ENCODE results near the gene AOPEP.

DNA sequence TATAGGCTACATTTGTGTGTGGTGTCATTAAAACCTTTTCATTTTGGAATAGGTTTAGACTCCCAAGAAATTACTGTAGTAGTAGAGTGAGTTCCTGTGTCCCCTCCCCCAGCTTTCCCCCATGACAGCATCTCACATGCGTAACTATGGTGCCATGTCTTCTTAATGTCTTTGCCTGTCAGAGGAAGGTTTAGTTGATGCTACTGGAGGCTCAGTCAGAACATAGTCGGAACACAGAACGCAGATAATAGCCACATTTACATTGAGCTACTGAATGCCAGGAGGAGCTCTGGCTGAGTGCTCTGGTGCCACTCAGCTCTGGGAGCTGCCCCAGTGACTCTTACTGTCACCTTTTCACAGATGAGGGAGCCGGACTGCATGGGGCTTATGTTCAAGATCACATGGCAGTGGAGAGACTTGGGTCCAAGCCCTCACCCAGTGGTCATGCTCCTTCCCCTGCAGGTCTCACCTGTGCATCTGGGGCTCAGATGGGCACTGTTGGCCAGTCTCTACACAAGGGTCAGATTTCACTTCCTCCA, 223.6 kb downstream of the AOPEP start:
- TF ChIP-seq, protein P1, sequence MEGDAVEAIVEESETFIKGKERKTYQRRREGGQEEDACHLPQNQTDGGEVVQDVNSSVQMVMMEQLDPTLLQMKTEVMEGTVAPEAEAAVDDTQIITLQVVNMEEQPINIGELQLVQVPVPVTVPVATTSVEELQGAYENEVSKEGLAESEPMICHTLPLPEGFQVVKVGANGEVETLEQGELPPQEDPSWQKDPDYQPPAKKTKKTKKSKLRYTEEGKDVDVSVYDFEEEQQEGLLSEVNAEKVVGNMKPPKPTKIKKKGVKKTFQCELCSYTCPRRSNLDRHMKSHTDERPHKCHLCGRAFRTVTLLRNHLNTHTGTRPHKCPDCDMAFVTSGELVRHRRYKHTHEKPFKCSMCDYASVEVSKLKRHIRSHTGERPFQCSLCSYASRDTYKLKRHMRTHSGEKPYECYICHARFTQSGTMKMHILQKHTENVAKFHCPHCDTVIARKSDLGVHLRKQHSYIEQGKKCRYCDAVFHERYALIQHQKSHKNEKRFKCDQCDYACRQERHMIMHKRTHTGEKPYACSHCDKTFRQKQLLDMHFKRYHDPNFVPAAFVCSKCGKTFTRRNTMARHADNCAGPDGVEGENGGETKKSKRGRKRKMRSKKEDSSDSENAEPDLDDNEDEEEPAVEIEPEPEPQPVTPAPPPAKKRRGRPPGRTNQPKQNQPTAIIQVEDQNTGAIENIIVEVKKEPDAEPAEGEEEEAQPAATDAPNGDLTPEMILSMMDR (IDR thresholded peaks at IDR 0.05), result no peak
- TF ChIP-seq PHF8 (IDR thresholded peaks at IDR 0.05; ENCODE audit: borderline replicate concordance, low read depth) (no peak), ZC3H11A (IDR thresholded peaks at IDR 0.05) (no peak), EP300 (IDR thresholded peaks at IDR 0.05) (no peak), HDAC2 (IDR thresholded peaks at IDR 0.05) (no peak), RAD21 (conservative IDR thresholded peaks at IDR 0.05 in 1 of 2, IDR thresholded peaks at IDR 0.05 in 1 of 2) (no peak)
